K562 (cell line): ENCODE data around the gene SLC39A11. TPM values are rescaled to one million over a fixed set of nuclear protein-coding genes. Genes with fewer than 3 reads are reported as not detected.

Experiments
- KAT8 ChIP-seq: fragments of 450-650 bp; IDR thresholded peaks from 2 replicates; pipeline ENCODE4 v1.6.1; 2016; ENCODE audit warnings: low read depth, mild to moderate bottlenecking
- MYC ChIP-seq, 2 experiments: fragments of 250-450 bp in 1 of 2; sonication (Bioruptor Pico) in 1 of 2; IDR thresholded peaks; 2 replicates each; pipeline versions ENCODE4 v1.5.1 to v1.6.1; 2012 to 2021; ENCODE audit warnings: low read depth in 2 of 2, borderline replicate concordance in 1 of 2, improper control_type of control experiment in 1 of 2, low read length in 1 of 2, mild to moderate bottlenecking in 1 of 2, moderate library complexity in 1 of 2
- ZNF318 ChIP-seq, 2 experiments: fragments of 450-650 bp; IDR thresholded peaks; 2 replicates each; pipeline ENCODE4 v1.6.1; 2016; ENCODE audit warnings: mild to moderate bottlenecking in 2 of 2, borderline replicate concordance in 1 of 2, low read depth in 1 of 2, moderate library complexity in 1 of 2
- ZNF407 ChIP-seq: fragments of 450-650 bp; IDR thresholded peaks from 2 replicates; pipeline ENCODE4 v1.6.1; 2016; ENCODE audit warnings: low read depth
- ZNF696 ChIP-seq: fragments of 250-450 bp; sonication (Bioruptor Pico); conservative IDR thresholded peaks from 2 replicates; pipeline ENCODE4 v1.4.0; 2020; ENCODE audit warnings: mild to moderate bottlenecking, moderate library complexity
- polyA plus RNA-seq, 8 experiments: library from polyadenylated mRNA; depleted of rRNA in 4 of 8; stranded (reverse) in 5 of 8; unstranded in 3 of 8; fragments of >200 nt; fragmentation: Nextera tagmentation in 2 of 8; fragmentation: Illumina TruSeq in 1 of 8; extraction: Ambion mirVana in 2 of 8; extraction: Trizol in 1 of 8; gene quantifications; 2 replicates each; pipeline versions ENCODE4 v1.2.1 to v1.2.3, GENCODE V29; 2011 to 2014; ENCODE audit warnings: inconsistent platforms in 1 of 8, missing spikeins in 1 of 8
- total RNA-seq, 7 experiments: library from RNA; depleted of rRNA in 6 of 7; stranded (reverse); fragments of >200 nt in 6 of 7; fragmentation: Illumina TruSeq in 2 of 7; extraction: Trizol in 2 of 7; gene quantifications; 2 replicates each; pipeline versions ENCODE4 v1.2.1 to v1.2.3, GENCODE V29; 2011 to 2021; ENCODE audit warnings: low replicate concordance in 1 of 7
- TF ChIP-seq, protein P1 (sequence below): sonication (generic); formaldehyde crosslinking; IDR thresholded peaks from 2 replicates; pipeline ENCODE4 v1.8.0; 2023; ENCODE audit warnings: mild to moderate bottlenecking, missing genetic modification reagents

SLC39A11 gene
- total and polyA plus RNA-seq, 9 of the 15 experiments (the other 6 are each of a cell fraction or from before 2014, with no cell fraction given): 10.5 to 26.4 (median 13.4) TPM

- TF ChIP-seq ZNF407 (no peak), ZNF318 (IDR thresholded peaks at IDR 0.05; ENCODE audit: borderline replicate concordance in 1 of 2, low read depth in 1 of 2) (no peak), KAT8 (no peak), MYC (IDR thresholded peaks at IDR 0.05; ENCODE audit: low read depth, low read length) (no peak), MYC (CRISPR knock-in tag; IDR thresholded peaks at IDR 0.05; ENCODE audit: borderline replicate concordance, low read depth) (no peak), ZNF696 (CRISPR knock-in tag) (no peak)
- TF ChIP-seq, protein P1, sequence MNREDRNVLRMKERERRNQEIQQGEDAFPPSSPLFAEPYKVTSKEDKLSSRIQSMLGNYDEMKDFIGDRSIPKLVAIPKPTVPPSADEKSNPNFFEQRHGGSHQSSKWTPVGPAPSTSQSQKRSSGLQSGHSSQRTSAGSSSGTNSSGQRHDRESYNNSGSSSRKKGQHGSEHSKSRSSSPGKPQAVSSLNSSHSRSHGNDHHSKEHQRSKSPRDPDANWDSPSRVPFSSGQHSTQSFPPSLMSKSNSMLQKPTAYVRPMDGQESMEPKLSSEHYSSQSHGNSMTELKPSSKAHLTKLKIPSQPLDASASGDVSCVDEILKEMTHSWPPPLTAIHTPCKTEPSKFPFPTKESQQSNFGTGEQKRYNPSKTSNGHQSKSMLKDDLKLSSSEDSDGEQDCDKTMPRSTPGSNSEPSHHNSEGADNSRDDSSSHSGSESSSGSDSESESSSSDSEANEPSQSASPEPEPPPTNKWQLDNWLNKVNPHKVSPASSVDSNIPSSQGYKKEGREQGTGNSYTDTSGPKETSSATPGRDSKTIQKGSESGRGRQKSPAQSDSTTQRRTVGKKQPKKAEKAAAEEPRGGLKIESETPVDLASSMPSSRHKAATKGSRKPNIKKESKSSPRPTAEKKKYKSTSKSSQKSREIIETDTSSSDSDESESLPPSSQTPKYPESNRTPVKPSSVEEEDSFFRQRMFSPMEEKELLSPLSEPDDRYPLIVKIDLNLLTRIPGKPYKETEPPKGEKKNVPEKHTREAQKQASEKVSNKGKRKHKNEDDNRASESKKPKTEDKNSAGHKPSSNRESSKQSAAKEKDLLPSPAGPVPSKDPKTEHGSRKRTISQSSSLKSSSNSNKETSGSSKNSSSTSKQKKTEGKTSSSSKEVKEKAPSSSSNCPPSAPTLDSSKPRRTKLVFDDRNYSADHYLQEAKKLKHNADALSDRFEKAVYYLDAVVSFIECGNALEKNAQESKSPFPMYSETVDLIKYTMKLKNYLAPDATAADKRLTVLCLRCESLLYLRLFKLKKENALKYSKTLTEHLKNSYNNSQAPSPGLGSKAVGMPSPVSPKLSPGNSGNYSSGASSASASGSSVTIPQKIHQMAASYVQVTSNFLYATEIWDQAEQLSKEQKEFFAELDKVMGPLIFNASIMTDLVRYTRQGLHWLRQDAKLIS (CRISPR knock-in tag): no peak
These were observed 27.1 kb upstream of the SLC39A11 start (continued) for GRCh38 chr17:73119631-73120030.
